ENCODE results near the gene TBCK. TPM values are rescaled to one million over a fixed set of nuclear protein-coding genes. Genes with fewer than 3 reads are reported as not detected.
"Not testable (repeated sequence)": the region's sequence is repeated elsewhere in the genome, so short reads cannot be mapped to it uniquely, and the experiment has no call there.

Gene TBCK
- total and polyA plus RNA-seq, 2 of the 8 experiments (the other 6 are each of a cell fraction or from before 2014, with no cell fraction given): 10.2 to 18.7 TPM

GRCh38 chr4:106321814-106322213, 5.8 kb upstream of the TBCK start:
- H3K23me2 ChIP-seq (ENCODE audit: low read depth, low read length); H3K79me1 ChIP-seq (ENCODE audit: low read depth, low read length); H4K5ac ChIP-seq (ENCODE audit: insufficient read length, low read depth, low read length); H3K14ac ChIP-seq (ENCODE audit: insufficient read length); H3K23ac ChIP-seq (ENCODE audit: insufficient read length); H3K4ac ChIP-seq (replicated peaks; ENCODE audit: insufficient read length, low read depth, low read length); H3K4me2 ChIP-seq (ENCODE audit: insufficient read depth in 1 of 2, low read depth in 2 of 2, low read length in 2 of 2); H4K20me1 ChIP-seq (replicated peaks in 1 of 2; ENCODE audit: control insufficient read depth in 1 of 2, insufficient read depth in 2 of 2, low read length in 2 of 2); H2BK120ac ChIP-seq (replicated peaks; ENCODE audit: low read depth, low read length); FAIRE-seq; H4K91ac ChIP-seq (replicated peaks; ENCODE audit: insufficient read length, low read length); H2BK12ac ChIP-seq (ENCODE audit: low read depth, low read length); H2BK15ac ChIP-seq (ENCODE audit: low read length); H2AFZ ChIP-seq (ENCODE audit: low read length); H3K18ac ChIP-seq (ENCODE audit: extremely low read depth, low read length); H3K27me3 ChIP-seq (replicated peaks in 1 of 4; ENCODE audit: control insufficient read depth in 3 of 4, extremely low read depth in 1 of 4, insufficient read depth in 3 of 4, low read length in 3 of 4); H3K4me3 ChIP-seq (ENCODE audit: extremely low read depth in 1 of 4, insufficient read depth in 2 of 4, low read depth in 3 of 4, low read length in 4 of 4); CTCF ChIA-PET (ENCODE audit: partially characterized antibody); POLR2A ChIA-PET (ENCODE audit: partially characterized antibody); H2AK5ac ChIP-seq (ENCODE audit: low read depth, low read length); H4K8ac ChIP-seq (ENCODE audit: extremely low read depth, insufficient read depth, low read length); DNase-seq (ENCODE audit: low read depth in 1 of 2, low spot score in 2 of 2); H3K4me1 ChIP-seq (replicated peaks in 1 of 4; ENCODE audit: control insufficient read depth in 3 of 4, insufficient read depth in 4 of 4, low read length in 3 of 4); H3K56ac ChIP-seq (replicated peaks; ENCODE audit: insufficient read length, low read depth, low read length); H2BK5ac ChIP-seq (ENCODE audit: low read depth, low read length); H3K9ac ChIP-seq (replicated peaks in 1 of 4; ENCODE audit: extremely low read depth in 1 of 4, low read depth in 3 of 4, low read length in 3 of 4); H3K27ac ChIP-seq (ENCODE audit: low read depth, low read length); H2BK20ac ChIP-seq (ENCODE audit: low read length); H3K9me3 ChIP-seq (ENCODE audit: insufficient read depth in 2 of 2, low read depth in 1 of 2, low read length in 1 of 2): not testable (repeated sequence)
- Histone ChIP-seq H3K36me3 (ENCODE audit: control insufficient read depth in 2 of 4, insufficient read depth in 4 of 4, low read length in 3 of 4) (peaks cover 0 to 21% (median 9%) of the 10 kb centered on the region in 4 experiments; a peak in 4 of 8 replicates), H3K79me2 (ENCODE audit: control insufficient read depth in 1 of 2, insufficient read depth in 2 of 2, low read length in 2 of 2) (peaks cover 4 to 33% of the 10 kb centered on the region in 2 experiments; a peak in 3 of 4 replicates)
- 84% methylated on average over 6 of the region's 6 CpGs; no CpG with 5 or more reads in 1 of the 2 experiments for WGBS, 2 experiments (ENCODE audit: extremely low coverage in 1 of 2, insufficient coverage in 1 of 2, insufficient read length in 1 of 2, insufficient replicate concordance in 2 of 2, low coverage in 1 of 2, low lambda C conversion rate in 2 of 2, missing lambda C conversion rate in 1 of 2)

- H3K27me3 ChIP-seq (replicated peaks in 1 of 4; ENCODE audit: control insufficient read depth in 3 of 4, extremely low read depth in 1 of 4, insufficient read depth in 3 of 4, low read length in 3 of 4); H4K5ac ChIP-seq (ENCODE audit: insufficient read length, low read depth, low read length); H4K20me1 ChIP-seq (replicated peaks in 1 of 2; ENCODE audit: control insufficient read depth in 1 of 2, insufficient read depth in 2 of 2, low read length in 2 of 2); H2AK5ac ChIP-seq (ENCODE audit: low read depth, low read length); H2BK5ac ChIP-seq (ENCODE audit: low read depth, low read length); H3K9ac ChIP-seq (replicated peaks in 1 of 4; ENCODE audit: extremely low read depth in 1 of 4, low read depth in 3 of 4, low read length in 3 of 4); H4K8ac ChIP-seq (ENCODE audit: extremely low read depth, insufficient read depth, low read length); H3K23me2 ChIP-seq (ENCODE audit: low read depth, low read length); H3K4me2 ChIP-seq (ENCODE audit: insufficient read depth in 1 of 2, low read depth in 2 of 2, low read length in 2 of 2); H2BK12ac ChIP-seq (ENCODE audit: low read depth, low read length); H4K91ac ChIP-seq (replicated peaks; ENCODE audit: insufficient read length, low read length); H2BK120ac ChIP-seq (replicated peaks; ENCODE audit: low read depth, low read length); H2BK20ac ChIP-seq (ENCODE audit: low read length); POLR2A ChIA-PET (ENCODE audit: partially characterized antibody); FAIRE-seq; H3K4me3 ChIP-seq (ENCODE audit: extremely low read depth in 1 of 4, insufficient read depth in 2 of 4, low read depth in 3 of 4, low read length in 4 of 4); H3K27ac ChIP-seq (ENCODE audit: low read depth, low read length); H3K4ac ChIP-seq (replicated peaks; ENCODE audit: insufficient read length, low read depth, low read length); CTCF ChIA-PET (ENCODE audit: partially characterized antibody); H3K4me1 ChIP-seq (replicated peaks in 1 of 4; ENCODE audit: control insufficient read depth in 3 of 4, insufficient read depth in 4 of 4, low read length in 3 of 4); H3K18ac ChIP-seq (ENCODE audit: extremely low read depth, low read length); H2BK15ac ChIP-seq (ENCODE audit: low read length); H2AFZ ChIP-seq (ENCODE audit: low read length); H3K56ac ChIP-seq (replicated peaks; ENCODE audit: insufficient read length, low read depth, low read length); DNase-seq (ENCODE audit: low read depth in 1 of 2, low spot score in 2 of 2); H3K23ac ChIP-seq (ENCODE audit: insufficient read length); H3K9me3 ChIP-seq (ENCODE audit: insufficient read depth in 2 of 2, low read depth in 1 of 2, low read length in 1 of 2); H3K79me1 ChIP-seq (ENCODE audit: low read depth, low read length); H3K14ac ChIP-seq (ENCODE audit: insufficient read length): not testable (repeated sequence)
- peaks cover 0 to 15% (median 7%) of the 10 kb centered on the region in 4 experiments; a peak in 4 of 8 replicates for H3K36me3 ChIP-seq (ENCODE audit: control insufficient read depth in 2 of 4, insufficient read depth in 4 of 4, low read length in 3 of 4)
- H3K79me2 ChIP-seq (ENCODE audit: control insufficient read depth in 1 of 2, insufficient read depth in 2 of 2, low read length in 2 of 2): peaks cover 5 to 35% of the 10 kb centered on the region in 2 experiments; a peak in 3 of 4 replicates
- WGBS, 2 experiments (ENCODE audit: extremely low coverage in 1 of 2, insufficient coverage in 1 of 2, insufficient read length in 1 of 2, insufficient replicate concordance in 2 of 2, low coverage in 1 of 2, low lambda C conversion rate in 2 of 2, missing lambda C conversion rate in 1 of 2): 96% methylated on average over 26 of the region's 34 CpGs; no CpG with 5 or more reads in 1 of the 2 experiments
Observed at GRCh38 chr4:106321168-106321567, 5.2 kb upstream of the TBCK start.
